C4-2B (cell line): ENCODE data around the gene TUBA1B.

Source experiments
- CTCF ChIP-seq: fragments of 450-650 bp; conservative IDR thresholded peaks from 2 replicates; pipeline ENCODE4 v1.5.1; 2017; ENCODE audit warnings: mild to moderate bottlenecking
- ZFX ChIP-seq: fragments of 450-650 bp; IDR thresholded peaks from 2 replicates; pipeline ENCODE4 v1.6.1; 2017

GRCh38 chr12:49165114-49165513, 33.9 kb upstream of the TUBA1B start:
- no peak for TF ChIP-seq CTCF
- TF ChIP-seq ZFX: no peak
